ENCODE data around the gene TAF3. TPM values are rescaled to one million over a fixed set of nuclear protein-coding genes. Genes with fewer than 3 reads are reported as not detected.

Gene TAF3
- total RNA-seq, 1 experiment from 2014 or later = 14.5 TPM

DNA sequence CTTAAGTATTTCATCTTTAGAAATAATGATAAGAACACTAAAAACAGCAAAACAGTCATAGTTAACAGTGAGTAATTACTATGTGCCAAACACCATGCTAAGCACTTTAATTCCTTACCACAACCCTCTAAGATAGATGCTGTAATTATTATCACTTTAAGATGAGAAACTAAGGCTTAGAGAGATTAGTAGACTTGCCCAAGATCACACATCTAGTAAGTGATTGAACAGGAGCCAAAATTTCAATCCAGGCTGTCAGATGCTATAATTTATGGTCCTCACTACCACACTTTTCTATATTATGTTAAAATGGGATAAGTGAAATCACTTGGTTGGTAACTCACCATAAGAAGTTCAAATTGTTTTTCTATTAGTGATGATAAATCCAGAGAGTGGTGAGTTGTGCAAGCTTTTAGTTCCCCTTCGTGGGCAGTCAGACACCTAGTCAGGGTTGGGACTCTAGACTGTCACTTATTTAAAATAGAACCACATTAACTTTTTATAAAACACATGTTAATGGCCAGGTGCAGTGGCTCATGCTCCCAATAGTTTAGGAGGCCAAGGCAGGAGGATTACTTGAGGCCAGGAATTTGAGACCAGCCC lies 150.3 kb downstream of the TAF3 start:
- TF ChIP-seq, protein P1, sequence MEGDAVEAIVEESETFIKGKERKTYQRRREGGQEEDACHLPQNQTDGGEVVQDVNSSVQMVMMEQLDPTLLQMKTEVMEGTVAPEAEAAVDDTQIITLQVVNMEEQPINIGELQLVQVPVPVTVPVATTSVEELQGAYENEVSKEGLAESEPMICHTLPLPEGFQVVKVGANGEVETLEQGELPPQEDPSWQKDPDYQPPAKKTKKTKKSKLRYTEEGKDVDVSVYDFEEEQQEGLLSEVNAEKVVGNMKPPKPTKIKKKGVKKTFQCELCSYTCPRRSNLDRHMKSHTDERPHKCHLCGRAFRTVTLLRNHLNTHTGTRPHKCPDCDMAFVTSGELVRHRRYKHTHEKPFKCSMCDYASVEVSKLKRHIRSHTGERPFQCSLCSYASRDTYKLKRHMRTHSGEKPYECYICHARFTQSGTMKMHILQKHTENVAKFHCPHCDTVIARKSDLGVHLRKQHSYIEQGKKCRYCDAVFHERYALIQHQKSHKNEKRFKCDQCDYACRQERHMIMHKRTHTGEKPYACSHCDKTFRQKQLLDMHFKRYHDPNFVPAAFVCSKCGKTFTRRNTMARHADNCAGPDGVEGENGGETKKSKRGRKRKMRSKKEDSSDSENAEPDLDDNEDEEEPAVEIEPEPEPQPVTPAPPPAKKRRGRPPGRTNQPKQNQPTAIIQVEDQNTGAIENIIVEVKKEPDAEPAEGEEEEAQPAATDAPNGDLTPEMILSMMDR (IDR thresholded peaks at IDR 0.05; ENCODE audit: unreplicated experiment) = no peak
- H3K4me3 Mint-ChIP-seq (ENCODE audit: low read depth, unreplicated experiment) = no peak overlapping the region
- no peaks in the 10 kb centered on the region for H3K27me3 Mint-ChIP-seq (ENCODE audit: unreplicated experiment)
- H3K4me1 Mint-ChIP-seq (ENCODE audit: low read depth, unreplicated experiment) = peaks cover 8% of the 10 kb centered on the region
- H3K9me3 Mint-ChIP-seq (ENCODE audit: low read depth, unreplicated experiment) = no peaks in the 10 kb centered on the region
- peaks cover 3% of the 10 kb centered on the region for H3K36me3 Mint-ChIP-seq (ENCODE audit: insufficient read depth, unreplicated experiment)
- H3K27ac Mint-ChIP-seq (ENCODE audit: unreplicated experiment) = no peak overlapping the region
- intact Hi-C loops (cut with micrococcal nuclease; ENCODE audit: unreplicated experiment) = no loop called here
- DNase-seq = no peak
- CTCF ChIA-PET = interaction anchor here (0.7 kb wide), 1 partner anchor 639 kb away, joined by 4 read pairs; no protein-coding TSS in a partner anchor
- no TSS peak for BruUV-seq (replicated peaks)

DNA sequence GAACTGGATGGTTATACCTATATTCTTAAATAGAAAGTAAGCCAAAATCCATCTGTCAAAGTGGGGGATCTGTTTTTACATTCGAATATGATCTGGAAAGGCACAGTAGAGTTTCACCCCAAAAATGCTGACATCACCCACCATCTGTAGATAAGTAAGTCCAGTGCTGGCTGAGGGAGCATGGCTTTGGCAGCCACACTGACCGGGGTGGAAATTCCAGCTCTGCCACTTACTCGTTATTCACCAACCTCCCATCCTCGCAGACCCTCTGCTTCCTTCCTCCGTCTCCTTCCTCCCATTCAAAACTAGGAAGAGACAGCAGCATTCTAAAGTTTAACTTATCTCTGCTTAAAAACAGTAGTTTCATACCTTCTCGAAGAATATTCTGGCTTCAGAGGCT lies 151.3 kb downstream of the TAF3 start:
- DNase-seq = no peak
- CTCF ChIA-PET = no interaction called here
- Mint-ChIP-seq H3K36me3 (ENCODE audit: insufficient read depth, unreplicated experiment) (peaks cover 3% of the 10 kb centered on the region), H3K4me1 (ENCODE audit: low read depth, unreplicated experiment) (peaks cover 8% of the 10 kb centered on the region), H3K27ac (ENCODE audit: unreplicated experiment) (no peak overlapping the region), H3K4me3 (ENCODE audit: low read depth, unreplicated experiment) (no peak overlapping the region), H3K27me3 (ENCODE audit: unreplicated experiment) (no peaks in the 10 kb centered on the region), H3K9me3 (ENCODE audit: low read depth, unreplicated experiment) (no peaks in the 10 kb centered on the region)
- TF ChIP-seq, protein P1 (IDR thresholded peaks at IDR 0.05; ENCODE audit: unreplicated experiment) = no peak
- intact Hi-C loops (cut with micrococcal nuclease; ENCODE audit: unreplicated experiment) = no loop called here
- no TSS peak for BruUV-seq (replicated peaks)

DNA sequence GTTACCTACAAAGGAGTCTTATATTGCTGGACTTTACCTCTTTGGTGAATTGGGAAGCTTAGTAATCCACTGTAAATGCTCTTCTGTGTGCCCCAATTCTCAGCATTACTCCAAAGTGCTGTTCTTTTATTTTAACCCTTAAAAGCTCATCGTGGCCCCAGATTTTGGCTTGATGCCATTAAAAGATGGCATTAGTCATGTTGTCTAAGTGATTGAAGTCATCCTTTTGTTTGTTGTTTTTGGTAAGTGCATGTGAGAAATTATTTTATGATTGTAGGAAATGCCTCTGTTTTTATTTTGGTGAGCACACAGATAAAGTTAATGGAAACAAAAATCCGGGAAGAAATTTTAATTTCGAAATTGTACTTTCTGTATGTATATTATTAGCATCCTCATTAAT lies 153.6 kb downstream of the TAF3 start:
- TF ChIP-seq, protein P1 (IDR thresholded peaks at IDR 0.05; ENCODE audit: unreplicated experiment) = no peak
- no peak overlapping the region for H3K27ac Mint-ChIP-seq (ENCODE audit: unreplicated experiment)
- CTCF ChIA-PET = no interaction called here
- no peaks in the 10 kb centered on the region for H3K27me3 Mint-ChIP-seq (ENCODE audit: unreplicated experiment)
- intact Hi-C loops (cut with micrococcal nuclease; ENCODE audit: unreplicated experiment) = no loop called here
- no peak for DNase-seq
- H3K4me1 Mint-ChIP-seq (ENCODE audit: low read depth, unreplicated experiment) = peaks cover 8% of the 10 kb centered on the region
- no peaks in the 10 kb centered on the region for H3K9me3 Mint-ChIP-seq (ENCODE audit: low read depth, unreplicated experiment)
- no peaks in the 10 kb centered on the region for H3K36me3 Mint-ChIP-seq (ENCODE audit: insufficient read depth, unreplicated experiment)
- BruUV-seq (replicated peaks) = no TSS peak
- no peak overlapping the region for H3K4me3 Mint-ChIP-seq (ENCODE audit: low read depth, unreplicated experiment)

DNA sequence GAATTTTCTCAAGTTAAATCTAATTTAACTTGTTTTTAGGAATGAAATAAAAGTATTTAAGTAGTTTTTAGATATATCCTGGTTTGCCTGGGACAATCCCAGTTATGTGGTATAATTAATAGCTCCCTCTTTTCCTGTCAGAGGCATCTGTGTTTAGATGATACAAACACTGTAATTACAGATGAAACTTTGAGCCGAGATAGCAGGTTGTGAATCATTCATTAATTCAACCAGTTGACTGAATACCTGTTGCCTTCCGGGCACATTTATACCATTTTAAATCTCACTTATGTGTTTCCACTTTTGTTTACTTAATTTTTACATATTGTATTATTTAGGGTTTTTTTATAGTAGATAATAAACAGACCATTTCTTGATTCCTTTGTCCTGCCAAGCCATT lies 154.1 kb downstream of the TAF3 start:
- no peaks in the 10 kb centered on the region for H3K9me3 Mint-ChIP-seq (ENCODE audit: low read depth, unreplicated experiment)
- TF ChIP-seq, protein P1 (IDR thresholded peaks at IDR 0.05; ENCODE audit: unreplicated experiment) = no peak
- H3K27me3 Mint-ChIP-seq (ENCODE audit: unreplicated experiment) = no peaks in the 10 kb centered on the region
- no peak overlapping the region for H3K27ac Mint-ChIP-seq (ENCODE audit: unreplicated experiment)
- intact Hi-C loops (cut with micrococcal nuclease; ENCODE audit: unreplicated experiment) = no loop called here
- H3K4me1 Mint-ChIP-seq (ENCODE audit: low read depth, unreplicated experiment) = peaks cover 8% of the 10 kb centered on the region
- DNase-seq = no peak
- H3K36me3 Mint-ChIP-seq (ENCODE audit: insufficient read depth, unreplicated experiment) = no peaks in the 10 kb centered on the region
- CTCF ChIA-PET = no interaction called here
- no peak overlapping the region for H3K4me3 Mint-ChIP-seq (ENCODE audit: low read depth, unreplicated experiment)
- no TSS peak for BruUV-seq (replicated peaks)

Measured in Calu3 (cell line).